ENCODE results near the gene CALHM6.

The CALHM6 gene
- total RNA-seq, result 0 to 0.58 (median 0) reads per million in 4 experiments

DNA sequence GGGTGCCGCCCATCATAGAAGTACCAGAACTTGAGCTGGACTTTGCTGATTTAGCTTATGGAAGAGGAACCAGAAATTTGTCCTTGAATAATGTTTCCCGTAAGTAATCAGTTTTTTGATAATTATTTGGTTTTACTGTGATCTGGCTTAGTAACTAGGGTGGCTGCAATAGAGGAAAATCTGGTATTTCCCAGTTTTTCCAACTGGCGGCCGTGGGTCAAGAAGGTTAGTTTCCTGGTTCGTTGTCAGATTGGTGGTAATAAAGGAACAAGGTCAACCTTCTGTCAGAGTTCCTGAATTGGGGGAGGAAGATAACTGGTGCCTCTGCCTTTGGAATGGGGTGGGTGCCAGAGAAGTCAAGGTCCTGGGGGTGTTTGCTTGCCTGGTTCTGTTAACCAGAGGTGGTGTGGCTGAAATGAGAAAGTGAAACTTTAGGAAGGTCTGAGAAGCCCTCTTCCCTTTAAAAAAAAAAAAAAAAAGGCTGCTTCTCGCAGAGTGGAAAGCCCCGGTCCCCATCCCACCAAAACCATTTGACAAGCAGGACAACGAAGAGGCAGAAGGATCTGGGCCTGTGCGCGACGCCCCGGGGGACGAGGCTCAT, at the start of gene CALHM6:
TSS of gene CALHM6 (plus strand) at position 45 of the 601 bp plus-strand sequence. CDS start at position 600, 555 bp downstream.
- no peak for DNase-seq

DNA sequence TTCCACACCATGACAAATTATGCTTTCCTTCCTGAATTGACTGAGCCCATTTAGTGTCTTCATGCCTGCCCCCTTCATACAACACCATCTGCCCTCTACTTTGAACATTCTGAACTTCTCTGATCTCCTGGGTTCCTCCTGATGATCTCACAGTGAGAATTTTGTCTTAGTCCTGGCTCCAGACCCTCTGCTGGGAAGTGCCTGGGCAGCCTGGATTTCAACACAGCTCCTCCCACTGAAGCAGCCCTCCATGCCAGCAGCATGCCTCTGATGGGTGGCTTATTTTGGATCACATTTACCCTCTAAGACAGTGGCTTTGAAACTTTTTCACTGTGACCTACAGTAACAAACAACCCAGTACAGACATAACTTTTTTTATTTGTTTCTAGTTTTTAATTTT, 48.9 kb upstream of the CALHM6 start:
- no peak for DNase-seq

DNA sequence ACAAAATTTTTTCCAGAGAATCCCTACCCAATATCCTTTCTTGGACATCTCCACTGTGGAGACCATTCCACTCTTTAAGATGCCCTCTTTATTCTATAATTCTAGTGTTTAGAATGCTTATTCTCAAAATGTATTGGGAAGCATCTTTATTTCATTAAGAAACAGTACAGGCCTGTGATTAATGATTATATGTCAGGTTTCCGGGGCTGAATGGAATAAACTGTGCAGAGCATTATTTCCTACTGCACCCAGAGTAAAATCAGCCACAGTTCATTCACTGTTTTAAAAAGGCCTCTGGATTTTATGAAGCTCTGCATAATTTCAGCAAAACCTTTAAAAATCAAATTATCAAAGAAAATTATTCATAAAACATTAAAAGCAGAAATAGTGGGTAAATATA, 47.8 kb upstream of the CALHM6 start:
- DNase-seq, result no peak

DNA sequence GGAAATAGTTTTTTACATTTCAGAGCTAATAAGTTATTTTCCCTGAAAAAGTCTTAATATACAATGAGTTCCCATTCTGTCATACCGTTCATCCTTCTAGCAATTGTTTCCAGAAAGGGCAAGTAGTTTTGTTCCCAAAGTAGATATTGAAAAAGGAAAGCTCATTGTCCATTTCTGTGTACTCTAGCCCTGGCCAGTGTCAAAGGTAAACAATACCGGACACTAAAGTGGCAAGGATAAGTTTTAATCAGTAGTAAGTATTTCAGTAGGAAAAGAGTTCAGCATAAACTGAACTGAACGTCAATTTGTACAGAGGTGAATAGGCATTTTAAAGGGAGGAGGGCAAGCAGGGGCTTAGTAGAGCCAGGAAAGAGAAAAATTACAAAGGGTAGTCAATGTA, 43.5 kb upstream of the CALHM6 start:
- DNase-seq, result no peak

DNA sequence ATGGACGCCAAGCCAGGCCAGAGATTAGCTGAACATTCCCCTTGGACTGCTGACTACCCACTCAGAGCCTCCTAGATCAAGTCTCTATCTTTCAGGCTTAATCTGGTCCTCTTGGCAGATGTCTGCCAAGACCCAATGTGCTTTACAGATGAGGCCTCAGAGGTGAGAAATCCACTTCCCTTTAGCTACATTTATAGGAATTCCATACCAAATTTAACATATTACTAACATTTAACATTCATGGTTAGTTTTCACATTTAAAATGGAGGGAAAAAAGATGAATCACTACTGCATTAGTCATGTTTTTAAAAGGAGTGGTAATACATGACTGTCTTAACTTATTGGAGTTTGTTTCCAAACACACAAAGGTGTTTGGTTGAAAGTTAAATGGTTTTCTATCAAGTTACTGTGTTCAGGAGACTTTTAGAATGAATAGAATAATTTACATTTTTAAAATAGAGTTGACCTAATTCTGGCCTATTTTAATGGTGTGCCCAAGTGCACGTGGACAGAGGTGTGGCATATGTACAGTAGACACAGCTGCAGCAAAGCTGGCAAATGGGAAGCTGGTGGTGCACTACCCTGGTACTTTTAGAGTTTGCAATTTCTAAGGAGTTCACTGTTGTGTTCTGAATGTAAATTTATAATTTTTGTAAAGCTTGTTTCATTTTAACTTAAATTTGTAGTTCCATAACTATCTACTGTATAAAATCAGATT, 41.9 kb upstream of the CALHM6 start:
- DNase-seq, result no peak

DNA sequence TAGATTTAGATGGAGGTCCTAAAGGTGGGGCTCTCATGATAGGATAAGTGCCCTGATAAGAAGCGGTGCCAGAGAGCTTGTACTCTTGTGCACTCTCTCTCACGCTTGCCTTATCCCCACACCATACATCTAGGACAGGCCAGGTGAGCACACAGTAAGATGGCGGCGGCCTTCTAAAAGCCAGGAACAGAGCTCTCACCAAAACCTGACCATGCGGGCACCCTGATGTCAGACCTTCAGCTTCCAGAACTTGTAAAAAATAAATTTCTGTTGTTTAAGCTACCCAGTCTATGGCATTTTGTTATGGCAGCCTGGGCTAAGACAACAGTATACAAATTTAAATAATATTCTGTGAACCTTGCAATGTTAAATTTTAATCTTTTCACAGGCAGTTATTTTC, 40.8 kb upstream of the CALHM6 start:
- DNase-seq, result no peak

DNA sequence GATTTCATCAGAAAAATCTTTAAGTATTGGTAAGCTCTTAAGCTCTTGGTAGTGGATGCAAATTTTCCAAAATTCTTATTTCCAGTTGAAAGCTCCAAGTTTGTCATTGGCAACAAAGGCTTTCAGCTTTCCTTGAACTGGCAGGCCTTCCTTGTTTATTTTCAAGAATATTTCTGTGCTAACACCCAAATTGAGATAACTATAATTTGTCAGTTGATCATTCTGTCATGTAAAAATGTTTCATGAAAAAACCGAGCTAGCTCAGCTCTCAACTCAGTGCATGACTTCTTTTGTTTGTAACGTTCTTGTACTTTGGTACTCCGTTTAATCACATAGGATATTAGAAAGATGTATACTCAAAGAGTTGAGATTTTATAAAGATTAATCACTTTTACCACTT, 38.9 kb upstream of the CALHM6 start:
- DNase-seq, result no peak

DNA sequence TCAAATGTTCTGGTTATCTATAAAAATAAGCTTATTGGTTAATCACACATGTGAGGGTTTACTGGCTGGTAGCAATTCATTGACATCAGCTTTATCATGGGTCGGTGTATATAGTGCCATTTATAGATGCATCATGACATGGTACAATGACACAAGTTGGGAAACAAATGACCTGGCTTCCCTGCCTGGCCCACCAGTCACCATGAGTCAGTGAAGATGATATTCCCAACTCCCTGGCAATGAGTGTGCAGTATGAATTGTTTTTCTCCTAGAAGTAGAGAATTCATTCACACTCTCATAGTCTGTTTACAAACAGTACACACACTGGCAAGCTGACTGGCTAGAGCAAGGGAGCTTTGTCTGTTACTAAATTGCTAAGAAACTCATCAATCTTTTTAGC, 37.2 kb upstream of the CALHM6 start:
- no peak for DNase-seq

DNA sequence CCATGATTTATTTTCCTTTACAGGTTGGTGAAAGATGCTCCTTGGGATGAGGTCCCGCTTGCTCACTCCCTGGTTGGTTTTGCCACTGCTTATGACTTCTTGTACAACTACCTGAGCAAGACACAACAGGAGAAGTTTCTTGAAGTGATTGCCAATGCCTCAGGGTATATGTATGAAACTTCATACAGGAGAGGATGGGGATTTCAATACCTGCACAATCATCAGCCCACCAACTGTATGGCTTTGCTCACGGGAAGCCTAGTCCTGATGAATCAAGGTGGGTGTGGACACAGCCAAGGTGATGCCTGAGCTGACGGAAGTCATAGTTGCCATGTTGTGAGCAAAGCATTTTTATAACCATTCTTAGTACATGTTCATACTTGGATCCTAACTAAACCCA, 34.6 kb upstream of the CALHM6 start:
- DNase-seq, result no peak

DNA sequence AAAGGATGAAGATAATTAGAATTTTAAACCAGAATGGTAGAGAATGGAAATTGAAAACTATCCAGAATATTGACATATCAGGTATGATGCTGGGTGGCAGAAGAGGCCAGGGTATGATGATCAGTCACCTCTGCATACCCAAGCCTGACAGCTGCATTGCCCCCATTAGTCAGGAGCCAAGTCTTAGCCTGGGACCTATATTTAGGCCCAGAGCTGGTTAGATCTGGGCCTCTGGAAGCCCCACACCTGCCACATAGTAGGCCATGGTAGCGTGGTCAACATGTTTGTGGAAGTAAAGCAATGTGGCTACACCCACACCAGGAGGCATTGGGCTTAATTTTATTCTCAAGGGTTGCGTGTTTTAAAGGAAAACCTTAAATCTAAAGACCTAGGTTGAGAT, 32.1 kb upstream of the CALHM6 start:
- DNase-seq, result no peak

DNA sequence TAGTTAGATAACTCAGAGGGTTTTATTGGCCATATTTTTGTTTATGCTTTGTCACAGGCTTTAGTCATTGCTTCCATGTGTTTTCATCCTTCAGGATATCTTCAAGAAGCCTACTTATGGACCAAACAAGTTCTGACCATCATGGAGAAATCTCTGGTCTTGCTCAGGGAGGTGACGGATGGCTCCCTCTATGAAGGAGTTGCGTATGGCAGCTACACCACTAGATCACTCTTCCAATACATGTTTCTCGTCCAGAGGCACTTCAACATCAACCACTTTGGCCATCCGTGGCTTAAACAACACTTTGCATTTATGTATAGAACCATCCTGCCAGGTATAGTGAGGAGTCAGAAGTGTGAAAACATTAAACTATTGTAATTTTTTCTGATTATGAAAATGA, 30.3 kb upstream of the CALHM6 start:
- DNase-seq, result no peak

DNA sequence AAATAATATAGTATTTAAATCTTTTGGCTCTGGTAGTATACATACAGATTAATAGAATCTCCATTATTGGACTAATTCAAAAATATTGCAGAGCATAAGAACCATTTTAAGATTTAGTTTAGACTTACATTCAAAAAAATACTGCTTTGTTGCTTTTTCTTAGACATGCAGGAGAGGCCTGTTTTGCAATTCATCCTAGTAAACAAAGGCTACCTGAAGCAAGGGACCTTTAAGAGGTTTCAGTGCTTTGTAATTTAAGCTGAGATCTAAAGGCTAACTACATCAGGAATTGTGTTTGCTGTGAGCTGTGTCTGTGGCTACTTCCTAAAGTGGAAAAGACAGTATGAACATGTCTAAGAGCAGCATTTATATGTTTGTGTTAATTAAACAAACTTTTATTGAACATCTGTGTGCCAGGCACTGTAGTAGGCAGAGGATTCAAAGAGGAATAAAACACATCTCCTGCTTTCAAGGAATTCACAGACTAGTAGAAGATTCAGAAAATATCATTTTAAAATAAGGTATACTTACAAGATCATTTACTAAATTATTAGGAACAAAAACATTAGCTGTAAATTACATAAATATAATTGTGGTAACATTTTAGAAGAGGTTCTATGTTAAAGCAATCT, 29.1 kb upstream of the CALHM6 start:
- DNase-seq, result no peak

DNA sequence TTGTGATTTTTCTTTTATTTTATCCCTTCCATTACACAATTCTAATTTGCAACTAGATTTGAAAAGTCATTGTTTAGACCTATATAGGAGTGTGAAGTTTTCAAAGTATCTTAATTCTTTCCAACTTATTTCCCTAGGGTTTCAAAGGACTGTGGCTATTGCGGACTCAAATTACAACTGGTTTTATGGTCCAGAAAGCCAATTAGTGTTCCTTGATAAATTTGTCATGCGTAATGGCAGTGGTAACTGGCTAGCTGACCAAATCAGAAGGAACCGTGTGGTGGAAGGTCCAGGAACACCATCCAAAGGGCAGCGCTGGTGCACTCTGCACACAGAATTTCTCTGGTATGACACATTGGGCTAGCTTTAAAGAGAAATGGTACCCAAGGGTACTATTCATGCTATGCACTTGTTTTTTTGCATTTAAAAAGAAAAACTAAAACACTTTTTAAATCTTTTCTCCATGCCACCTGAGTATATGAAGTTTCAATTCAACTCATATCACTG, 27.9 kb upstream of the CALHM6 start:
- DNase-seq, result no peak

DNA sequence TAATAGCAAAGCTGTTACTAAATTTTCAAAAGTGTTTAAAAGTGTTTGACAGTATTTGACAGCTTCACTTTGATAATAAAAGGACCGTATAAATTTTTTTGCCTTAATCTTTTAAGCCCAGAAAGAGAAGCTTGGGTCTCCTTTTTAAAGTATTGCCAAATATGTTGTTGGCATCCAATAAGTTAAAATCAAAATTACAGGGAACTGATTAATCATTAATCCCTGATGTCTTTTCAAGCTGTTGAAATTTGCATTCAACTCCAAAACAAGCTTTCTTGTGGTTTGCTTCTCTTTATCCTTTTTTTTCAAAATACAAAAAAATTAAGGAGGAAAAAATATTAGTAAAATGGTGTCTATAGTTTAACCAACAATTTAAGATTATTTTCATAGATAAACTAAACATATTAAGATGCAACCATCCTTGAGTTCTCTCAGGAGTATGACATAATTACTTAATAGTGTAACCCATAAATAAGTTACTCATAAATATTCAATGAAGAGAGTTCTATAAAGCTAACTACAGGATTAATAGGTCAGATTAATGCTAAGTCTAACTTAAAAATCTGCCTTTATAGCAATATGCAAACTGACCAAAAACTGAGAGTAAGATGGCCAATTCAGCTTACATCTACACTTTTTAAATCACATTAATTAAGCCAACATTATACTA, 27.0 kb upstream of the CALHM6 start:
- no peak for DNase-seq

DNA sequence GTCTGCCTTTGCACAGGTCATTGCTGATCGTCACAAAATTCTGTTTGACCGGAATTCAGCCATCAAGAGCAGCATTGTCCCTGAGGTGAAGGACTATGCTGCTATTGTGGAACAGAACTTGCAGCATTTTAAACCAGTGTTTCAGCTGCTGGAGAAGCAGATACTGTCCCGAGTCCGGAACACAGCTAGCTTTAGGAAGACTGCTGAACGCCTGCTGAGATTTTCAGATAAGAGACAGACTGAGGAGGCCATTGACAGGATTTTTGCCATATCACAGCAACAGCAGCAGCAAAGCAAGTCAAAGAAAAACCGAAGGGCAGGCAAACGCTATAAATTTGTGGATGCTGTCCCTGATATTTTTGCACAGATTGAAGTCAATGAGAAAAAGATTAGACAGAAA, 24.6 kb upstream of the CALHM6 start:
- DNase-seq, result no peak

DNA sequence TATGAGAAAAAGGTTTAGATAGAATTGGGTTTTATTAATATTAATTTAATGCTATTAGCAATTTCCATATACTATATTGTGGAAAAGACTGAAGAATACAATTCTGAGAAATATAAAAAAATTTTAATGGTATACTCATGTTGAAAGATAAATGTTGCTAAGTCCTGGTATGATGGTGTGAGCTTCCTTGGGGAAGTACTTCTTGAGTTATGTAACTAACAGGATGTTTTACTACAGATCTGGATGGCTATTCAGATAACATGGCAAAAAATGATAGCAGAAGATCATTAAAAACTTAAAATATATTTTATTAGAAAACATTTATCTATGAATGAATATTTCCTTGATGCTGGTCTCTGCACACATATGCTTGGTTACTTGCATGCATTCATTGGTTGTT, 23.5 kb upstream of the CALHM6 start:
- DNase-seq, result no peak

DNA sequence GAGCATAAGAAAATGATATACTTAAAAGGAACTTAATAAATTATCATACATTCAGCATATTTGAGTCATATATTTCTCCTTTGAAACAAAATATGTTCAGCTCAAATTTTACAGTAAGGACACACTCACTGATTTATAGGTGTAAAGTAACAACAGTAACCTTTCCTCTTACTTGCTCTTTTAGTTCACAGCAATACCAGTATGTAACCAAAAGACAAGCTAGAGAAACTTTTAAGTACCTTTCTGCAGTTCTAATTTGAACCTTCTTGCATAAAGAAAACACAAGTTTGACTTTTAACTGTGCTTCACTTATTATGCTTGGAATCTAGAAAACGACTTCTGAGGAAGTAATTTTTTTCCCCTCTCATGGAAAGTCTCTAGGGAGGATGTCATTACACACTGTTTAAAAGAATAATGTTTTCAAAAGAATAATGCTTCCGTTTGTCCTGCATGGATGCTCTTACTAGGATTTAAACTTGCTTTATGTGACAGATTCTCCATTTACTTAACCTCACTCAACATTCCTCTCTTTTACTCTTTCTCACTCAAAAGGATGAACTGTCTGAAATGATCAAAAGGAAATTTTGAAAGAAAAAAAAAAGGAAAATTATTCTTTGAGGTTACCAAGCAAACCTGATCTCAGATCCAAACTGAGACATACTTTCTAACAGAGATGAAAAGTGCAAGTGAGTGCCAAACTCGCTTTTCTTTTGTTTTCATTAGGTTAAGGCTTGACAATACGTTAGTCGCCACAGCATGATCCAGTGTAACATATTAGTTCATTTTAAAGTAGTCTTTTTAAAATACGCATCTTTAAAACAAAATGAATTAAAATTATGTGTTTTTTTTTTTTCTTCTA, 22.4 kb upstream of the CALHM6 start:
- DNase-seq, result no peak

DNA sequence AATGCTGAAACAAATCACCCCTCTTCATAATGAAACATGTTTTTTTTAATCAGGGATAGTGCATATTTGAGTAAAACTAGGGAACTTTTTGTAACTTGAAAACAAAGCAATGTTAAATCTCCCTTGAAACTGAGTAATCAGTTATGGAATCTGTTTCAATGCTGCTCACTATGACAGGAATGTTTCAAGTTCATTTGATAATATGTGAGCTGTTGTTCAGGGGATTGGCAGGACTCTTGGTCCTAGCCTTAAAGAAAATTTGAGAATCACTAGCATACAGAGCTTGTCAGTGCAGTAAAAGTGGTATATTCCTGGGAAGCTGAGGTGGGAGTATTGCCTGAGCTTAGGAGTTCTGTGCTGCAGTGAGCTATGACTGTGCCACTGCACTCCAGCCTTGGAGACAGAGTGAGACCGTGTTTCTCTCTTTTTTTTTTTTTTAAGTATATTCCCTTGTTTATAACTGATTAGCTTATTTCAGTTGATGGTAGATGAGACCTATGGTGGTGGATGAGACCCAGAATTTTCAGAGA, 21.6 kb upstream of the CALHM6 start:
- no peak for DNase-seq

DNA sequence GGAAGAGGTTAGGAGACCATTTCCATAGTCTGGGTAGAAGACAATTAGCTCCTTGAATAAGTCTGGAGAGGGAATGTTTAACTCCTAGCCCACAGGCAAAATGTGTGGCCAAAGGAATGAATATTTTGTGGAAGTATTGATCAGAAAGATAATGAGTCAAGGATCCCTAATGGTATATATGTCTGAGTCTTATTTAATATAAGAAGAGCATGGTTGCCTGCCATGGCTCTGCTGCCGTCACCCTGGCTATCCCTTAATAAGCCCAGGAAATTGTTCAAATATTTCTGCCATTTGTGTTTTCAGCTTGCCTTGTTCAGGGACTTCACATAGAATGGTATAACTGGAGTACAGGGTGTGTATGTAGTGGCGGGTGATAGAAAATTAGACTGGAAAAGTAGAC, 18.1 kb upstream of the CALHM6 start:
- no peak for DNase-seq

DNA sequence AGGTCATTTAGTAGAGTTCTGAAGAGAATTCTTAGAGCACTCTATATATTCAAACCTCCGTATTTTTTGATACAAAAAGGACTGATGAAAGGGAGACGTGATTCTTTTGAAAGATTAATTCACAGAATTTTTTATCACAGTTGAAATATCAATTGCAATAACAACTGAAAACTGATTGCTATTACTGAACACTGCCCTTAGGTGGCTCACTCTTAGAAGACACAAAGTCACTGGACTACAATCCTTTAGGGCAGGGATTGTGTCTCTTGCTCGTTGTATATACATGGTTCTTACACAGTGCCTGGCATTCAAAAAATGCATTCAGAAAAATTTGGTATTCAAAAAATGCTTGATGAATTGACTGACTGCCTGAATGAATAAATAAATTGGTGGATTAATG, 17.1 kb upstream of the CALHM6 start:
- DNase-seq, result no peak

DNA sequence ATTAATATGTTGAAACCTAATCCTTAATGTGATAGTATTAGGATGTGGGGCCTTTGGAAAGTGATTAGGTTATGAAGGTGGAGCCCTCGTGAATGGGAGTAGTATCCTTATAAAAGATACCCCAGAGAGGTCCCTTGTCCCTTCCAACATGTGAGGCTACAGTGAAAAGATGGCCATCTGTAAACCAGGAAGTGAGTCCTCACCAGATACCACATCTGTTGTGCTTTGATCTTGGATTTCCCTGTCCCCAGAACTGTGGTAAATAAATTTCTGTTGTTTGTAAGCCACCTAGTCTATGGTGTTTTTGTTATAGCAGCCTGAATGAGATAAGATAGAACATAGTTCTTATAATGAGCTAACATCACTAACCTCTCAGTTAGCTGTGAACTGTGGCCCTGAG, 16.6 kb upstream of the CALHM6 start:
- no peak for DNase-seq

DNA sequence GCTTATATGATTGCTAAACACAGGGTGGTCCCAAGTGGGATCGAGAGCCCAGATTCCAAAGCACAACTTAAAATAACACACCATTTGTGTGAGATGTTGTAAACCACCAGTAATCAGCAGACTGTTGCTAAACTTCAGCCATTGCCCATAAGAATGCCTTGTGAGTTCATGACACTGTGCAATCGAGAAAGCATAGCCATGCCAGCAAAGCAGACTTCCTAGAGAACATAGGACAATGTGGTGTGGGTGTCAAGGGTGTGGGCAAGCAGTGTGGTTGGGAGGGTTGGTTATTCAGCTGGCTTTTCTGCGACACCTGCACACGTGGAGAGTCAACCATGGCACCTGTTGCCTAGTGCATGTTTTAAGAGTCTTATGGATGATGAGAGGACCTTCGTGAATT, 16.1 kb upstream of the CALHM6 start:
- DNase-seq, result no peak

Data from effector CD8-positive, alpha-beta T cell (primary cell).